AG04450 (cell line): ENCODE results near the gene NDST3. TPM values are rescaled to one million over a fixed set of nuclear protein-coding genes. Genes with fewer than 3 reads are reported as not detected.

Source experiments
- CTCF ChIA-PET: fragments of 300-600, 350-600 bp; formaldehyde crosslinking; extraction: SDS; loops from one replicate; lab custom pipeline; 2022; ENCODE audit warnings: antibody characterized with exemption, inconsistent platforms; lab: Charles Lee
- POLR2A ChIA-PET: fragments of 350-600 bp; formaldehyde crosslinking; extraction: SDS; loops from one replicate; lab custom pipeline; 2021; ENCODE audit warnings: antibody characterized with exemption, inconsistent platforms; lab: Yijun Ruan, JAX
- DNase-seq: peaks from one replicate; pipeline ENCODE4 v3.0.0-alpha.2; 2011; ENCODE audit warnings: low read depth, low spot score
- H3K27ac ChIP-seq: one replicate; pipeline ENCODE4 v1.5.1; 2012; ENCODE audit warnings: low read depth, low read length, control low read depth
- H3K27me3 ChIP-seq: one replicate; pipeline ENCODE4 v1.6.0; 2012; ENCODE audit warnings: low read length; ENCODE audit not compliant: control insufficient read depth, insufficient read depth
- H3K4me3 ChIP-seq: 2 replicates; pipeline ENCODE4 v1.5.1; 2011; ENCODE audit warnings: mild to moderate bottlenecking, low read depth, low read length, control low read depth
- H3K9me3 ChIP-seq: 2 replicates; pipeline ENCODE4 v1.5.1; 2012; ENCODE audit warnings: low read length; ENCODE audit not compliant: control insufficient read depth, insufficient read depth
- polyA plus RNA-seq: library from polyadenylated mRNA; depleted of rRNA; stranded (reverse); fragments of >200 nt; gene quantifications from 2 replicates; pipeline ENCODE4 v1.2.3, GENCODE V29; 2011
- TF ChIP-seq, protein P1 (sequence below): IDR thresholded peaks from 2 replicates; pipeline ENCODE4 v1.5.1; 2011; ENCODE audit warnings: low read depth, low read length, control low read depth, inconsistent platforms

NDST3 gene
- polyA plus RNA-seq, 1 experiment = 0.02 TPM

DNA sequence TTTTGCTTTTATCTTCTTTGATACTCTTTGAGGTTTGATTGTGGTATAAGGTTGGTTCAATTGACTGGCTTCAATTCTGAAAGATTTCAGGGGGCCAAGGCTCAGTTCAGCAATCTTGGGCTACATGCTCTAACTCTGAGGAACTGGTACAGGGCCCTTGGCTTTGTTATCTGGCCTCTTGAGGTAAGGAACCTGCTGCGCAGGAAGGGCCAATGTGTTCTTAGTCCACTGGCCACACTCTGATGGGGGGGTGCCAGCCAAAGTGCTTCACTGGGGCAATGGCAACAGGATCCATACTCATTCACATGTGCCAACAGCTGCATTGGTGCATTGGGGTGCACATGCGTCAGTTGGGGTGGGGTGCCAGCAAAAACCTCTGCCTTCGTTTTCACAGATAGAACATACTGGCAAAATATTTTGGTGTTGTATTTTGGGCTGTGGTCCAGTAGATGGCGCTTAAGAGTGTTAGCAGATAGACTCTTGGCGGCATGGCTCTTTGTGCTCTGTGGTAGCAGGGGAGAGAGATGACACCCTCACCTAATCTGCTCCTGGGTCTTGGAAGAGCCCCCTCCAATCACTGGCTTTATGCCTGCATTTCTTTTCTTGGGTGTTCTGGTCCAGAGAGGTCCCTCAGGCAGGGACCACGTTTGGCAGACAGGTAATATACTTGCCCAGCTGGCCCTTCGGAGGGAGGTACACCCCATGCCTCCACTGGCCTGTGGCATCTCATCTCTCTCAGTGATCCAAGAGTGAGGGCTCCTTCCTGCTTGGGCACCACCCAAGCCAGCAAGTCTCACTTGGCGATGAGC is 42.9 kb downstream of the NDST3 start:
- no peak overlapping the region for H3K27ac ChIP-seq
- ChIA-PET POLR2A (no interaction called here), CTCF (interaction anchor here (0.7 to 5.7 kb wide), 7 partner anchors 10 to 193 kb away, joined by 3 to 68 read pairs (median 4); no protein-coding TSS in a partner anchor)
- H3K27me3 ChIP-seq = no peaks in the 10 kb centered on the region
- no peak overlapping the region for H3K4me3 ChIP-seq
- TF ChIP-seq, protein P1, sequence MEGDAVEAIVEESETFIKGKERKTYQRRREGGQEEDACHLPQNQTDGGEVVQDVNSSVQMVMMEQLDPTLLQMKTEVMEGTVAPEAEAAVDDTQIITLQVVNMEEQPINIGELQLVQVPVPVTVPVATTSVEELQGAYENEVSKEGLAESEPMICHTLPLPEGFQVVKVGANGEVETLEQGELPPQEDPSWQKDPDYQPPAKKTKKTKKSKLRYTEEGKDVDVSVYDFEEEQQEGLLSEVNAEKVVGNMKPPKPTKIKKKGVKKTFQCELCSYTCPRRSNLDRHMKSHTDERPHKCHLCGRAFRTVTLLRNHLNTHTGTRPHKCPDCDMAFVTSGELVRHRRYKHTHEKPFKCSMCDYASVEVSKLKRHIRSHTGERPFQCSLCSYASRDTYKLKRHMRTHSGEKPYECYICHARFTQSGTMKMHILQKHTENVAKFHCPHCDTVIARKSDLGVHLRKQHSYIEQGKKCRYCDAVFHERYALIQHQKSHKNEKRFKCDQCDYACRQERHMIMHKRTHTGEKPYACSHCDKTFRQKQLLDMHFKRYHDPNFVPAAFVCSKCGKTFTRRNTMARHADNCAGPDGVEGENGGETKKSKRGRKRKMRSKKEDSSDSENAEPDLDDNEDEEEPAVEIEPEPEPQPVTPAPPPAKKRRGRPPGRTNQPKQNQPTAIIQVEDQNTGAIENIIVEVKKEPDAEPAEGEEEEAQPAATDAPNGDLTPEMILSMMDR = peak; percentile 65
- DNase-seq = no peak
- H3K9me3 ChIP-seq = no peaks in the 10 kb centered on the region

DNA sequence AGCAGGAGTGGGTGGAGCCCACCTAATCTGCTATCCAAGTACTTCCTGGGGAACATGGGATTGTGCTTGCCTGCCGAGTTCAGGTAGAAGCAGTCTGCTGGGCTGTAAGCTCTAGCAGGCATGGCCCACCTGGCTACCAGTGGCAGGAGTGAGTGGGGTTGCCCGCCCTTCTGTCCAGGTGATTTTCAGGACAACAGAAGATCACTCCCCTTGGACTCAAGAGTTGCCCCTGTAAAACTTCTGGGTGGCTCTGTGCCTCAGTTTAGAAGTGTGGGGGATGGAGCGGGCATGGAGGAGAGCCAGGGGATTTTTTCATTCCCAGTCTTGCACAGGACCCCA is 43.5 kb downstream of the NDST3 start:
- ChIA-PET CTCF (interaction anchor here (3.1 to 5.7 kb wide), 2 partner anchors 146 to 193 kb away, joined by 11 to 68 read pairs; no protein-coding TSS in a partner anchor), POLR2A (no interaction called here)
- no peak overlapping the region for H3K4me3 ChIP-seq

DNA sequence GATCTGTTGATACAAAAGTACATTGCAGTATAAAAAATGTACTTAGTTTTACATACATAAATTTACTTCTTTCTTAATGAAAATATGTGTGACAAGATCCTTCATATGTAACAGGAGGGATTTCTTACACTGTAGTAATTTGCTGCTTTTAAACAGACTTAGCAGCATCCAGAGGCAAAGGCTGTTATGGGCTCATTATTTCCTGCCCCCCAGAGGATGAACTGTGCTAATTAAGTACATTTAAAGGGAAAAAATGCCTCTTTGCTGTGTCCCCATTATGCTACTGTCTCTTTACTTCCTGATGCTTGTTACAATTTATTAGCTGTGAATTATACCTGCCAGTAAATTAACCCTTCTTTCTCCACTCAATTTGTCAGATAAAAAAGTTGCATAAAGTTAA is 47.1 kb downstream of the NDST3 start:
- Histone ChIP-seq H3K4me3 (no peak overlapping the region), H3K27ac (no peak overlapping the region), H3K9me3 (no peaks in the 10 kb centered on the region), H3K27me3 (no peaks in the 10 kb centered on the region)
- no peak for DNase-seq
- ChIA-PET CTCF (interaction anchor here (5.7 kb wide), 1 partner anchor 142 kb away, joined by 68 read pairs; no protein-coding TSS in a partner anchor), POLR2A (no interaction called here)
- TF ChIP-seq, protein P1 = no peak

More for the DNA sequence above, 43.5 kb downstream of the NDST3 start:
- DNase-seq = no peak
- no peaks in the 10 kb centered on the region for H3K9me3 ChIP-seq
- no peak overlapping the region for H3K27ac ChIP-seq
- TF ChIP-seq, protein P1 = no peak
- no peaks in the 10 kb centered on the region for H3K27me3 ChIP-seq

DNA sequence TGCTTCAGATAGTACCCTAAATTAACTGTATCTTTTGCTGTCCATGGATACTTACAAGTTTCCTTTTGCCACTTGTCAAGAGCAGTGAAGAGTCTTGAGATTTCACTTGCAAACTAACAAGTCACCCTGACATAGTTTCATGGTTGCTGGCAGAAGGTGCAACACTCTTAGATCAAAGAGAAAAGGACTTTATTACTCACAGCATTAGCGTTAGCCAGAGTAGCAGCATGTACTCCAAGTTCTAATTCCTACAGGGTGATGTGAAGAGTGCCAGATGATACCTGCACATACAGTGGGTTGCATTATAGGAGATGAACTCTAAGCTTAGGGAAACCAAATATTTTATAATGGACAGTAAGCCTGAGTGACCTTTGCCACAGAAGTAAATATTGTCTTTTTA is 47.9 kb downstream of the NDST3 start:
- POLR2A ChIA-PET = no interaction called here
- Histone ChIP-seq H3K27me3 (no peaks in the 10 kb centered on the region), H3K9me3 (no peaks in the 10 kb centered on the region), H3K27ac (no peak overlapping the region), H3K4me3 (no peak overlapping the region)
- TF ChIP-seq, protein P1 = no peak
- CTCF ChIA-PET = no interaction called here
- no peak for DNase-seq

DNA sequence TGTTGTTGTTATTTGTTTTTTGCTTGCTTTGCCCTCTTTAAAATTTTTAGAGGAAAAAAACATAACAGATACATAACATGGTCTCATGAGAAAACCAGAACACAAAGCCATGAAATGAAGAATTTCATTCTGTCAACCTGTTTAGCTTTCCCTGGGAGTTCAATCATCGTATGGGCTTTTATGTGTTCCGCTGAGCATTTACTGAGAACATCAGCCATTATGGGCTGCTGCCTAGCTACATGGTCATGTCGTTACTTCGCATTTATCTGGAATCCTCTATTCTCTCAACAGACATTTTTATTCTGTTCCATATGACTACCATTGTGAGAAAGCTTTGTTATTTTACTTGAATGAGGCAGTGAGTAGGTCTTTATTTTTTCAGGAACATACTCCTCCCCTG is 51.4 kb downstream of the NDST3 start:
- H3K27me3 ChIP-seq = no peaks in the 10 kb centered on the region
- no peak overlapping the region for H3K27ac ChIP-seq
- H3K4me3 ChIP-seq = no peak overlapping the region
- CTCF ChIA-PET = interaction anchor here (1.2 kb wide), 1 partner anchor 138 kb away, joined by 9 read pairs; no protein-coding TSS in a partner anchor
- POLR2A ChIA-PET = no interaction called here
- TF ChIP-seq, protein P1 = no peak
- no peak for DNase-seq
- no peaks in the 10 kb centered on the region for H3K9me3 ChIP-seq
